Endothelial cell of umbilical vein (primary cell): ENCODE data around the gene GDPD4. TPM values are rescaled to one million over a fixed set of nuclear protein-coding genes. Genes with fewer than 3 reads are reported as not detected.

Experiments used
- BruUV-seq: library from RNA; stranded (reverse); fragments of 400-500 nt; replicated peaks from 2 replicates; lab custom pipeline; 2021; lab: Mats Ljungman, UMichigan
- CTCF ChIA-PET: fragments of 300-600, 350-600 bp; sonication (Branson Sonifier 250); formaldehyde crosslinking; loops from one replicate; lab custom pipeline; 2021; ENCODE audit warnings: antibody characterized with exemption, inconsistent platforms; lab: Charles Lee
- POLR2A ChIA-PET: fragments of 300-600, 350-600 bp; sonication (Branson Sonifier 250); formaldehyde crosslinking; loops from one replicate; lab custom pipeline; 2021; ENCODE audit warnings: antibody characterized with exemption, inconsistent platforms; lab: Charles Lee
- DNase-seq: peaks from one replicate; pipeline ENCODE4 v3.0.0-alpha.2; 2011; ENCODE audit warnings: low read depth, low spot score
- FAIRE-seq: peaks from 2 replicates; lab custom pipeline; 2011; peaks lifted over from hg19 to GRCh38; lab: Jason Lieb, UNC
- H2AFZ ChIP-seq: 2 replicates; pipeline ENCODE4 v1.6.0; 2012; ENCODE audit warnings: low read depth, low read length, control low read depth, inconsistent platforms
- H3K27ac ChIP-seq: 2 replicates; pipeline ENCODE4 v1.5.1; 2011; ENCODE audit warnings: low read depth, mild to moderate bottlenecking, control low read depth, low read length, moderate library complexity; ENCODE audit not compliant: insufficient read depth
- H3K27me3 ChIP-seq, 2 experiments: 2 replicates each; pipeline versions ENCODE4 v1.6.0 to v1.6.1; 2011; ENCODE audit warnings: low read length in 2 of 2, mixed read lengths in 1 of 2; ENCODE audit not compliant: control insufficient read depth in 2 of 2, insufficient read depth in 2 of 2
- H3K36me3 ChIP-seq, 2 experiments: 2 replicates in 1 of 2; 3 replicates in 1 of 2; pipeline ENCODE4 v1.5.1; 2011; ENCODE audit warnings: low read length in 2 of 2, mild to moderate bottlenecking in 1 of 2, moderate library complexity in 1 of 2; ENCODE audit not compliant: control insufficient read depth in 2 of 2, insufficient read depth in 2 of 2; ENCODE audit errors: extremely low read depth in 1 of 2
- H3K4me1 ChIP-seq: 3 replicates; pipeline ENCODE4 v1.5.1; 2011; ENCODE audit warnings: mild to moderate bottlenecking, low read length; ENCODE audit not compliant: control insufficient read depth, insufficient read depth; ENCODE audit errors: extremely low read depth
- H3K4me2 ChIP-seq: 2 replicates; pipeline ENCODE4 v1.6.1; 2011; ENCODE audit warnings: low read length, control low read depth, mixed read lengths; ENCODE audit not compliant: insufficient read depth
- H3K4me3 ChIP-seq, 3 experiments: fragments of 200-600 bp in 1 of 3; sonication (generic), shearing (Covaris generic) in 1 of 3; replicated peaks in 1 of 3; 2 replicates each; pipeline ENCODE4 v1.5.1; 2011 to 2016; ENCODE audit warnings: control low read depth in 3 of 3, low read length in 3 of 3, mild to moderate bottlenecking in 2 of 3, inconsistent platforms in 1 of 3, low read depth in 1 of 3, moderate library complexity in 1 of 3; ENCODE audit not compliant: insufficient read depth in 1 of 3
- H3K79me2 ChIP-seq: 2 replicates; pipeline ENCODE4 v1.6.0; 2012; ENCODE audit warnings: low read length, inconsistent platforms; ENCODE audit not compliant: control insufficient read depth, insufficient read depth
- H3K9ac ChIP-seq: replicated peaks from 2 replicates; pipeline ENCODE3; 2011; ENCODE audit warnings: low read length, control low read depth; ENCODE audit not compliant: insufficient read depth; ENCODE audit errors: extremely low read depth
- H3K9me1 ChIP-seq: replicated peaks from 3 replicates; pipeline ENCODE4 v1.6.0; 2011; ENCODE audit warnings: mild to moderate bottlenecking, low read length; ENCODE audit not compliant: control insufficient read depth, insufficient read depth; ENCODE audit errors: extremely low read depth
- H3K9me3 ChIP-seq: replicated peaks from 2 replicates; pipeline ENCODE4 v1.5.1; 2012; ENCODE audit warnings: low read length, inconsistent platforms; ENCODE audit not compliant: control insufficient read depth, insufficient read depth
- H4K20me1 ChIP-seq: replicated peaks from 2 replicates; pipeline ENCODE3; 2011; ENCODE audit warnings: mild to moderate bottlenecking, low read length; ENCODE audit not compliant: control insufficient read depth, insufficient read depth; ENCODE audit errors: extremely low read depth
- EZH2 ChIP-seq: IDR thresholded peaks from 2 replicates; pipeline ENCODE4 v1.6.1; 2012; ENCODE audit warnings: borderline replicate concordance, low read depth, mild to moderate bottlenecking, moderate library complexity, low read length, inconsistent platforms; ENCODE audit not compliant: severe bottlenecking
- FOS ChIP-seq: IDR thresholded peaks from 2 replicates; pipeline ENCODE4 v1.6.1; 2011; ENCODE audit warnings: mild to moderate bottlenecking, low read length, moderate library complexity, borderline replicate concordance; ENCODE audit not compliant: insufficient read depth
- GATA2 ChIP-seq: IDR thresholded peaks from 2 replicates; pipeline ENCODE4 v1.7.0; 2011; ENCODE audit warnings: low read depth, mild to moderate bottlenecking, moderate library complexity, mixed read lengths, low read length; ENCODE audit not compliant: insufficient read length, insufficient read depth
- JUN ChIP-seq: IDR thresholded peaks from 2 replicates; pipeline ENCODE4 v1.6.1; 2011; ENCODE audit warnings: borderline replicate concordance, low read depth; ENCODE audit not compliant: insufficient read length, insufficient read depth
- MYC ChIP-seq: IDR thresholded peaks from one replicate; pipeline ENCODE4 v1.6.1; 2011; ENCODE audit warnings: mild to moderate bottlenecking, low read depth, low read length
- POLR2A ChIP-seq: IDR thresholded peaks from 2 replicates; pipeline ENCODE4 v1.6.1; 2012; ENCODE audit warnings: low read depth, mild to moderate bottlenecking, control low read depth, low read length
- POLR2AphosphoS5 ChIP-seq: IDR thresholded peaks from 2 replicates; pipeline ENCODE4 v1.6.1; 2012; ENCODE audit warnings: low read depth, mild to moderate bottlenecking, control low read depth, low read length, moderate library complexity; ENCODE audit not compliant: insufficient read depth
- dilution Hi-C: fragments of 300-500 bp; cut with MboI; formaldehyde crosslinking; loops from one replicate; pipeline ENCODE4 v1.15.0; 2019; ENCODE audit warnings: low sequenced_read_pairs; ENCODE audit not compliant: extremely low pct_ligation_motif_present
- intact Hi-C: fragments of 100-400 bp; cut with micrococcal nuclease; formaldehyde crosslinking; loops from one replicate; pipeline ENCODE4 v1.10.0; 2022
- polyA plus RNA-seq, 4 experiments: library from polyadenylated mRNA; depleted of rRNA in 3 of 4; stranded (reverse) in 3 of 4; unstranded in 1 of 4; fragments of >200 nt; gene quantifications; 2 replicates each; pipeline versions ENCODE4 v1.2.1 to v1.2.3, GENCODE V29; 2011 to 2012; ENCODE audit warnings: missing spikeins in 1 of 4
- total RNA-seq: library from RNA; stranded (reverse); gene quantifications from 2 replicates; pipeline ENCODE4 v1.2.3, GENCODE V29; 2021
- TF ChIP-seq, protein P1 (sequence below), 2 donors: IDR thresholded peaks; 1 replicate in 1 of 2; 2 replicates in 1 of 2; pipeline ENCODE4 v1.5.1; 2011; ENCODE audit warnings: low read length in 2 of 2, mild to moderate bottlenecking in 2 of 2, moderate library complexity in 2 of 2, control low read depth in 1 of 2, inconsistent platforms in 1 of 2, low read depth in 1 of 2; ENCODE audit not compliant: insufficient read depth in 1 of 2; ENCODE audit errors: extremely low read depth in 1 of 2
- TF ChIP-seq, protein P2 (sequence below): IDR thresholded peaks from 2 replicates; pipeline ENCODE4 v1.6.1; 2011; ENCODE audit not compliant: insufficient read depth, insufficient read length

The GDPD4 gene
- total and polyA plus RNA-seq, 2 donors (not counting 3 experiments of a cell fraction or from before 2014, with no cell fraction given) = not detected

DNA sequence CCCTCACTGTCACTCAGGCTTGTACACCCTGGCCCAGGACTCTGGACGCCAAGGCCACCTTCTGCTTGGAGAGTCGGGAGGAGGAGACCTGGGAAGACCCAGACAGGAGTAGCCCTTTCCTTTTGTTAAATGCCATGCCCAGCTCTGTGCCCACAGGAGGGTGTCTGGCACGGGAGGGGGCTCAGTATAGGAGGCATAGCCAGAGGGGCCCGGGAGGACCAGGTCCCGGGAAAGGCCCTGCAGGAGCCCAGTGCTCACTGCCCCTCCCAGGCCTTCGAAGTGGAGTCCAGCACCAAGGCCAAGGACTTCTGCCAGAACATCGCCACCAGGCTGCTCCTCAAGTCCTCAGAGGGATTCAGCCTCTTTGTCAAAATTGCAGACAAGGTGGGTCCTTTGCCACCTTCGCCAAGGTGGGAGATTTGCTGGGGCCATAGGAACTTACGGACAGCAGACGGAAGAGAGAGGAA is 94.4 kb downstream of the GDPD4 start:
- H3K27ac ChIP-seq = no peak overlapping the region
- intact Hi-C loops (no loop called here), dilution Hi-C loops (no loop called here)
- no peaks in the 10 kb centered on the region for H3K36me3 ChIP-seq
- ChIA-PET POLR2A (no interaction called here), CTCF (no interaction called here)
- no peaks in the 10 kb centered on the region for H3K9me3 ChIP-seq
- no peak overlapping the region for H3K4me3 ChIP-seq
- BruUV-seq = no TSS peak
- DNase-seq (no peak), FAIRE-seq (no peak)
- no peak overlapping the region for H3K4me2 ChIP-seq
- H3K79me2 ChIP-seq = no peaks in the 10 kb centered on the region
- no peak overlapping the region for H3K9ac ChIP-seq
- no peaks in the 10 kb centered on the region for H3K9me1 ChIP-seq
- H2AFZ ChIP-seq = no peak overlapping the region
- no peaks in the 10 kb centered on the region for H3K4me1 ChIP-seq
- TF ChIP-seq EZH2 (no peak), MYC (no peak), GATA2 (no peak), POLR2A (no peak), POLR2AphosphoS5 (no peak), FOS (no peak), JUN (no peak)
- TF ChIP-seq, protein P1, sequence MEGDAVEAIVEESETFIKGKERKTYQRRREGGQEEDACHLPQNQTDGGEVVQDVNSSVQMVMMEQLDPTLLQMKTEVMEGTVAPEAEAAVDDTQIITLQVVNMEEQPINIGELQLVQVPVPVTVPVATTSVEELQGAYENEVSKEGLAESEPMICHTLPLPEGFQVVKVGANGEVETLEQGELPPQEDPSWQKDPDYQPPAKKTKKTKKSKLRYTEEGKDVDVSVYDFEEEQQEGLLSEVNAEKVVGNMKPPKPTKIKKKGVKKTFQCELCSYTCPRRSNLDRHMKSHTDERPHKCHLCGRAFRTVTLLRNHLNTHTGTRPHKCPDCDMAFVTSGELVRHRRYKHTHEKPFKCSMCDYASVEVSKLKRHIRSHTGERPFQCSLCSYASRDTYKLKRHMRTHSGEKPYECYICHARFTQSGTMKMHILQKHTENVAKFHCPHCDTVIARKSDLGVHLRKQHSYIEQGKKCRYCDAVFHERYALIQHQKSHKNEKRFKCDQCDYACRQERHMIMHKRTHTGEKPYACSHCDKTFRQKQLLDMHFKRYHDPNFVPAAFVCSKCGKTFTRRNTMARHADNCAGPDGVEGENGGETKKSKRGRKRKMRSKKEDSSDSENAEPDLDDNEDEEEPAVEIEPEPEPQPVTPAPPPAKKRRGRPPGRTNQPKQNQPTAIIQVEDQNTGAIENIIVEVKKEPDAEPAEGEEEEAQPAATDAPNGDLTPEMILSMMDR (IDR thresholded peaks at IDR 0.05; ENCODE audit: extremely low read depth in 1 of 2, insufficient read depth in 1 of 2, low read depth in 1 of 2, low read length in 2 of 2) = no peak
- TF ChIP-seq, protein P2, sequence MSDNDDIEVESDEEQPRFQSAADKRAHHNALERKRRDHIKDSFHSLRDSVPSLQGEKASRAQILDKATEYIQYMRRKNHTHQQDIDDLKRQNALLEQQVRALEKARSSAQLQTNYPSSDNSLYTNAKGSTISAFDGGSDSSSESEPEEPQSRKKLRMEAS = no peak
- no peaks in the 10 kb centered on the region for H4K20me1 ChIP-seq
- H3K27me3 ChIP-seq = no peaks in the 10 kb centered on the region
